ENCODE measurements around the gene HLA-DPA1.
"Not testable (repeated sequence)": the region's sequence is repeated elsewhere in the genome, so short reads cannot be mapped to it uniquely, and the experiment has no call there.

The HLA-DPA1 gene

GRCh38 chr6:33088258-33088930, 14.9 kb upstream of the HLA-DPA1 start:
- no peak for FAIRE-seq

- FAIRE-seq: no peak
These were observed 12.2 kb upstream of the HLA-DPA1 start for GRCh38 chr6:33085627-33086026.

- FAIRE-seq: no peak
These were observed 9.3 kb upstream of the HLA-DPA1 start for GRCh38 chr6:33082702-33083101.

- no peak for FAIRE-seq
These were observed 7.8 kb upstream of the HLA-DPA1 start for GRCh38 chr6:33081098-33081824.

- no peak for FAIRE-seq
These were observed 7.0 kb upstream of the HLA-DPA1 start for GRCh38 chr6:33080127-33081089.

- FAIRE-seq: no peak
These were observed 6.1 kb upstream of the HLA-DPA1 start for GRCh38 chr6:33079580-33079979.

GRCh38 chr6:33078919-33079521, 5.6 kb upstream of the HLA-DPA1 start:
- FAIRE-seq: no peak

- no peak for FAIRE-seq
These were observed 5.0 kb upstream of the HLA-DPA1 start for GRCh38 chr6:33078442-33078841.

- no peak for FAIRE-seq
These were observed 4.5 kb upstream of the HLA-DPA1 start for GRCh38 chr6:33077908-33078307.

- FAIRE-seq: no peak
These were observed 3.0 kb upstream of the HLA-DPA1 start for GRCh38 chr6:33076406-33076934.

- FAIRE-seq: peak; percentile 63
These were observed 2.3 kb upstream of the HLA-DPA1 start, which contains the start of gene HLA-DPB1 for GRCh38 chr6:33075568-33076405. Gene HLA-DPB1, plus strand, starts transcription at chr6:33075990. Its CDS starts 52 bp downstream, at chr6:33076042.

GRCh38 chr6:33075208-33075567, 1.7 kb upstream of the HLA-DPA1 start:
- no peak for FAIRE-seq

- no peak for FAIRE-seq
These were observed 845 bp downstream of the HLA-DPA1 start for GRCh38 chr6:33072508-33073100.

GRCh38 chr6:33071569-33071968, 1.9 kb downstream of the HLA-DPA1 start:
- no peak for FAIRE-seq

- no peak for FAIRE-seq
These were observed 2.5 kb downstream of the HLA-DPA1 start for GRCh38 chr6:33070909-33071308.

- no peak for FAIRE-seq
These were observed 4.3 kb downstream of the HLA-DPA1 start for GRCh38 chr6:33069021-33069738.

- no peak for FAIRE-seq
These were observed 6.4 kb downstream of the HLA-DPA1 start for GRCh38 chr6:33066917-33067521.

- FAIRE-seq: no peak
These were observed 8.1 kb downstream of the HLA-DPA1 start for GRCh38 chr6:33065312-33065711.

GRCh38 chr6:33064723-33065122, 8.7 kb downstream of the HLA-DPA1 start:
- FAIRE-seq: no peak

GRCh38 chr6:33063435-33063834, 10.0 kb downstream of the HLA-DPA1 start:
- not testable (repeated sequence) for FAIRE-seq

Data from endometrium (tissue), 2 donors.